Astrocyte of the cerebellum (primary cell): ENCODE results near the gene CSF2.
A peak's percentile ranks its signal among the peaks of the same experiment; 100 is the strongest.

Experiments used
- DNase-seq: peaks from one replicate; pipeline ENCODE4 v3.0.0-alpha.2; 2011; ENCODE audit warnings: low read depth
- H3K4me3 ChIP-seq: 2 replicates; pipeline ENCODE4 v1.5.1; 2011; ENCODE audit warnings: mild to moderate bottlenecking, low read depth, low read length, moderate library complexity
- CTCF ChIP-seq: IDR thresholded peaks from 2 replicates; pipeline ENCODE4 v1.5.1; 2012; ENCODE audit warnings: low read length, low read depth, moderate library complexity, mild to moderate bottlenecking; ENCODE audit errors: missing control alignments
- in situ Hi-C: cut with HindIII; loops from 2 replicates; pipeline ENCODE4 v1.10.0; 2017; ENCODE audit warnings: low sequenced_read_pairs

CSF2 gene

GRCh38 chr5:132057498-132058255 is 15.9 kb upstream of the CSF2 start:
- in situ Hi-C loops = no loop called here
- H3K4me3 ChIP-seq = no peak overlapping the region
- TF ChIP-seq CTCF = no peak
- no peak for DNase-seq

- no peak overlapping the region for H3K4me3 ChIP-seq
- no peak for TF ChIP-seq CTCF
- DNase-seq = no peak
- in situ Hi-C loops = no loop called here
Observed at GRCh38 chr5:132058646-132059042, 14.9 kb upstream of the CSF2 start.

- no peak overlapping the region for H3K4me3 ChIP-seq
- no peak for TF ChIP-seq CTCF
- no peak for DNase-seq
- in situ Hi-C loops = no loop called here
Observed at GRCh38 chr5:132059043-132059695, 14.4 kb upstream of the CSF2 start.

GRCh38 chr5:132059696-132060500 is 13.7 kb upstream of the CSF2 start:
- no peak overlapping the region for H3K4me3 ChIP-seq
- in situ Hi-C loops = no loop called here
- no peak for TF ChIP-seq CTCF
- DNase-seq = no peak

GRCh38 chr5:132060501-132061161 is 13.0 kb upstream of the CSF2 start, which contains the start of gene IL3:
IL3 (plus strand) TSS chr5:132060655; CDS start chr5:132060707, 52 bp downstream.
- in situ Hi-C loops = no loop called here
- DNase-seq = no peak
- no peak within 1 kb of the TSS for H3K4me3 ChIP-seq
- TF ChIP-seq CTCF = no peak

- peak; percentile 99 for TF ChIP-seq CTCF
- in situ Hi-C loops = no loop called here
- DNase-seq = no peak
- no peak overlapping the region for H3K4me3 ChIP-seq
Observed at GRCh38 chr5:132063090-132063911, 10.3 kb upstream of the CSF2 start.
